HepG2 (cell line): ENCODE data around the gene AOX1. TPM values are rescaled to one million over a fixed set of nuclear protein-coding genes. Genes with fewer than 3 reads are reported as not detected.

Experiments
- ATAC-seq: fragments of 200-7000 bp; cut with Tn5 transposase; 3 replicates; pipeline ENCODE4 v1.9.1; 2020; ENCODE audit warnings: mild to moderate bottlenecking, moderate library complexity
- BruUV-seq: library from RNA; stranded (reverse); fragments of 400-500 nt; replicated peaks from 2 replicates; lab custom pipeline; 2021; lab: Mats Ljungman, UMichigan
- CTCF ChIA-PET: fragments of 300-600 bp; formaldehyde crosslinking; extraction: SDS; loops from one replicate; lab custom pipeline; 2021; ENCODE audit warnings: low total read pairs, inconsistent platforms, low intra/inter-chr PET ratio; lab: Yijun Ruan, JAX
- POLR2A ChIA-PET: fragments of 350-600 bp; sonication (Branson Sonifier 250); formaldehyde crosslinking; loops from one replicate; lab custom pipeline; 2020; ENCODE audit warnings: antibody characterized with exemption, inconsistent platforms; lab: Yijun Ruan, JAX
- DNase-seq: peaks from one replicate; pipeline ENCODE4 v3.0.0-alpha.2; 2015; ENCODE audit warnings: low spot score
- FAIRE-seq: peaks from 3 replicates; lab custom pipeline; 2011; peaks lifted over from hg19 to GRCh38; lab: Jason Lieb, UNC
- H2AFZ ChIP-seq: one replicate; pipeline ENCODE4 v1.6.1; 2011; ENCODE audit warnings: low read length, inconsistent platforms
- H3K27ac ChIP-seq: fragments of 300-600 bp; 3 replicates; pipeline ENCODE4 v1.8.0; 2011; ENCODE audit warnings: mixed run types, mild to moderate bottlenecking, mixed read lengths, low read length, inconsistent platforms; ENCODE audit not compliant: insufficient read depth; ENCODE audit errors: extremely low read length
- H3K27me3 ChIP-seq, 2 experiments: fragments of 200-600 bp in 1 of 2; 2 replicates in 1 of 2; 3 replicates in 1 of 2; pipeline versions ENCODE4 v1.6.0 to v1.8.0; 2011; ENCODE audit warnings: low read length in 2 of 2, mild to moderate bottlenecking in 2 of 2, moderate library complexity in 2 of 2, inconsistent platforms in 1 of 2; ENCODE audit not compliant: insufficient read depth in 2 of 2, control insufficient read depth in 1 of 2
- H3K36me3 ChIP-seq, 2 experiments: fragments of 200-600 bp in 1 of 2; replicated peaks in 1 of 2; 2 replicates in 1 of 2; 3 replicates in 1 of 2; pipeline versions ENCODE4 v1.5.1 to v1.8.0; 2011; ENCODE audit warnings: low read length in 2 of 2, inconsistent platforms in 1 of 2; ENCODE audit not compliant: insufficient read depth in 2 of 2, control insufficient read depth in 1 of 2
- H3K4me1 ChIP-seq: 2 replicates; pipeline ENCODE4 v1.5.1; 2012; ENCODE audit warnings: low read length, inconsistent platforms; ENCODE audit not compliant: insufficient read depth
- H3K4me2 ChIP-seq: 2 replicates; pipeline ENCODE4 v1.6.0; 2011; ENCODE audit warnings: low read depth, low read length, inconsistent platforms
- H3K4me3 ChIP-seq, 3 experiments: fragments of 200-600 bp in 1 of 3; sonication (generic), shearing (Covaris generic) in 1 of 3; replicated peaks in 1 of 3; 2 replicates each; pipeline ENCODE4 v1.5.1; 2011 to 2016; ENCODE audit warnings: low read length in 3 of 3, inconsistent platforms in 2 of 3, low read depth in 2 of 3, mild to moderate bottlenecking in 2 of 3, control low read depth in 1 of 3, mixed read lengths in 1 of 3; ENCODE audit not compliant: insufficient read depth in 1 of 3
- H3K79me2 ChIP-seq: one replicate; pipeline ENCODE4 v1.6.1; 2011; ENCODE audit warnings: low read length, inconsistent platforms; ENCODE audit not compliant: insufficient read depth
- H3K9ac ChIP-seq: 2 replicates; pipeline ENCODE4 v1.6.0; 2011; ENCODE audit warnings: mild to moderate bottlenecking, low read depth, low read length, inconsistent platforms; ENCODE audit not compliant: insufficient read depth
- H3K9me3 ChIP-seq: 2 replicates; pipeline ENCODE4 v1.5.1; 2012; ENCODE audit warnings: mild to moderate bottlenecking, low read length
- H4K20me1 ChIP-seq: 2 replicates; pipeline ENCODE4 v1.6.0; 2011; ENCODE audit warnings: inconsistent platforms, mild to moderate bottlenecking, low read length, moderate library complexity; ENCODE audit not compliant: insufficient read depth
- ELF1 ChIP-seq: sonication (generic); formaldehyde crosslinking; IDR thresholded peaks from 2 replicates; pipeline ENCODE4 v1.4.0; 2020; ENCODE audit warnings: missing genetic modification reagents
- HNRNPUL1 ChIP-seq: fragments of 200-400 bp; formaldehyde crosslinking; IDR thresholded peaks from 2 replicates; pipeline ENCODE4 v1.6.1; 2017; ENCODE audit warnings: low read depth, mild to moderate bottlenecking, low read length, moderate library complexity
- IRF2 ChIP-seq: IDR thresholded peaks from 2 replicates; pipeline ENCODE4 v1.6.1; 2018; ENCODE audit warnings: missing genetic modification reagents, missing compliant biosample characterization
- JUN ChIP-seq: sonication (generic); formaldehyde crosslinking; IDR thresholded peaks from 2 replicates; pipeline ENCODE4 v1.4.0; 2020; ENCODE audit warnings: mild to moderate bottlenecking, missing genetic modification reagents
- NR1H2 ChIP-seq: sonication (generic); formaldehyde crosslinking; IDR thresholded peaks from 2 replicates; pipeline ENCODE4 v1.8.1; 2022; ENCODE audit warnings: low read depth, missing genetic modification reagents, borderline replicate concordance
- PHF5A ChIP-seq: IDR thresholded peaks from one replicate; pipeline ENCODE4 v1.6.1; 2018; ENCODE audit warnings: low read depth, missing genetic modification reagents; ENCODE audit not compliant: unreplicated experiment
- SIX4 ChIP-seq: sonication (generic); formaldehyde crosslinking; IDR thresholded peaks from 2 replicates; pipeline ENCODE4 v1.4.0; 2020; ENCODE audit warnings: missing genetic modification reagents
- SOX5 ChIP-seq: IDR thresholded peaks from 2 replicates; pipeline ENCODE4 v1.6.1; 2016; ENCODE audit warnings: borderline replicate concordance
- TEAD3 ChIP-seq: optimal IDR thresholded peaks from 2 replicates; pipeline ENCODE3; 2016; ENCODE audit warnings: borderline replicate concordance
- TRIM24 ChIP-seq: sonication (generic); formaldehyde crosslinking; IDR thresholded peaks from 2 replicates; pipeline ENCODE4 v1.8.0; 2022; ENCODE audit warnings: mild to moderate bottlenecking, missing genetic modification reagents
- TSC22D2 ChIP-seq: sonication (generic); formaldehyde crosslinking; IDR thresholded peaks from 2 replicates; pipeline ENCODE4 v1.5.1; 2020; ENCODE audit warnings: missing genetic modification reagents, mild to moderate bottlenecking, borderline replicate concordance
- ZFP1 ChIP-seq: IDR thresholded peaks from 2 replicates; pipeline ENCODE4 v1.6.1; 2016
- ZMYM4 ChIP-seq: sonication (generic); formaldehyde crosslinking; IDR thresholded peaks from 2 replicates; pipeline ENCODE4 v1.8.1; 2023; ENCODE audit warnings: mild to moderate bottlenecking, missing genetic modification reagents
- ZNF121 ChIP-seq: sonication (generic); formaldehyde crosslinking; IDR thresholded peaks from 2 replicates; pipeline ENCODE4 v1.5.0; 2020; ENCODE audit warnings: mild to moderate bottlenecking, missing genetic modification reagents
- ZNF432 ChIP-seq: sonication (generic); formaldehyde crosslinking; IDR thresholded peaks from 2 replicates; pipeline ENCODE4 v1.5.0; 2020; ENCODE audit warnings: missing genetic modification reagents, mild to moderate bottlenecking, borderline replicate concordance
- ZNF556 ChIP-seq: sonication (generic); formaldehyde crosslinking; IDR thresholded peaks from 2 replicates; pipeline ENCODE4 v1.4.0; 2020; ENCODE audit warnings: mild to moderate bottlenecking, missing genetic modification reagents, borderline replicate concordance
- ZNF883 ChIP-seq: sonication (generic); formaldehyde crosslinking; IDR thresholded peaks from 2 replicates; pipeline ENCODE4 v1.5.1; 2020; ENCODE audit warnings: mild to moderate bottlenecking, missing genetic modification reagents; ENCODE audit errors: not compliant biosample characterization
- WGBS: methylation state at CpG from one replicate; pipeline ENCODE4 v1.1.6; 2017; ENCODE audit warnings: low lambda C conversion rate; 5-methylcytosine and 5-hydroxymethylcytosine counted together
- in situ Hi-C: cut with HindIII; loops from 2 replicates; pipeline ENCODE4 v1.10.0; 2017; ENCODE audit warnings: low pct_unique_long_range_greater_than_20kb; ENCODE audit not compliant: extremely low pct_ligation_motif_present
- intact Hi-C: fragments of 100-400 bp; cut with micrococcal nuclease; formaldehyde crosslinking; loops from one replicate; pipeline ENCODE4 v1.10.0; 2022; ENCODE audit not compliant: unreplicated experiment
- polyA plus RNA-seq, 8 experiments: library from polyadenylated mRNA; depleted of rRNA in 3 of 8; stranded (reverse) in 7 of 8; unstranded in 1 of 8; fragments of >200 nt; fragmentation: Illumina TruSeq in 4 of 8; extraction: Trizol in 4 of 8; gene quantifications; 2 replicates each; pipeline versions ENCODE4 v1.2.1 to v1.2.3, GENCODE V29; 2011 to 2016; ENCODE audit warnings: low read depth in 4 of 8, missing spikeins in 1 of 8, mixed read lengths in 1 of 8; ENCODE audit not compliant: insufficient read depth in 1 of 8
- total RNA-seq, 5 experiments: library from RNA; depleted of rRNA; stranded (reverse); fragments of >200 nt; fragmentation: Illumina TruSeq; extraction: Trizol; gene quantifications; 2 replicates each; pipeline ENCODE4 v1.2.3, GENCODE V29; 2016; ENCODE audit warnings: low read depth in 1 of 5
- TF ChIP-seq, protein P1 (sequence below): IDR thresholded peaks from 2 replicates; pipeline ENCODE4 v1.6.1; 2016; ENCODE audit warnings: missing compliant biosample characterization, missing genetic modification reagents, borderline replicate concordance

Gene AOX1
- total and polyA plus RNA-seq, 2 of the 13 experiments (the other 11 are each of a cell fraction or from before 2014, with no cell fraction given): 9.2 to 18.0 TPM

DNA sequence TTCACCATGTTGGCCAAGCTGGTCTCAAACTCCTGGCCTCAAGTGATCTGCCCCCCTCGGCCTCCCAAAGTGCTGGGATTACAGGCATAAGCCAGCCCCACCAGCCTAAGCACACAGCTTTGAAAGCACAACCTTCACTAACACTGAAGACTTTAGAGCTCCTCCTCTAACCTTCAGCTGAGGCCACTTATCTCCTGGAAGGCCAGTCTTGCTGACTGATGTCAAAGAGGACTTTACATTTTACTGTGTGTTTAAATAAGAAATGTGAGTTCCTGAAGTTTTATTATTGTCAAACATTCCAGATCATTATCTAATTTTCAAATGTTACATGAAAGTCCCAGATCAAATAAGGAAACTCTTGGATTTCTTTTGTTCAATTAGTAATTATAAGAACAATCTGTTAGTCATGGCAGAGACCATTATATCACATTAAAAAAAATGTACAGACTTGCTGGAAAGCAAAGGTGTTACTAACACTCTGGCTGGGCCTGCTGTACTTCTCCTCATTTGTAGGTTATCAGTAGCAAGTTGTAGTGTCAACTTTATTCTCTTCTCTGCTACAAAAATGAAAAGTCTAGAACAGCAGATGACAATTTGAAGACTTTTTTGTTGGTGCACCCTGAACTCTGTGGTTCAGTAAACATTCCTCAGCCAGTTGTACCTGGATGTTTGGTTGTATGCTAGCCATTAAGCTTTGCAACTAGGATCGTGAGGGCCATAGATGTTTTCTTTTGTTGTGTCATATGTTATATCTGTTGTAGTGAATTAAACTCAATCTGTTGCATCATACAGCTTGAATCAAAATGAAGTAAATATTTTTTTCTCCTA is 80.0 kb downstream of the AOX1 start (continued):
- peak; percentile 50; the same call in 1 of the 2 replicates for TF ChIP-seq SOX5 (CRISPR knock-in tag)
- no peak for TF ChIP-seq IRF2 (CRISPR knock-in tag)
- TF ChIP-seq ZNF432 (CRISPR knock-in tag): no peak
- TF ChIP-seq, protein P1, sequence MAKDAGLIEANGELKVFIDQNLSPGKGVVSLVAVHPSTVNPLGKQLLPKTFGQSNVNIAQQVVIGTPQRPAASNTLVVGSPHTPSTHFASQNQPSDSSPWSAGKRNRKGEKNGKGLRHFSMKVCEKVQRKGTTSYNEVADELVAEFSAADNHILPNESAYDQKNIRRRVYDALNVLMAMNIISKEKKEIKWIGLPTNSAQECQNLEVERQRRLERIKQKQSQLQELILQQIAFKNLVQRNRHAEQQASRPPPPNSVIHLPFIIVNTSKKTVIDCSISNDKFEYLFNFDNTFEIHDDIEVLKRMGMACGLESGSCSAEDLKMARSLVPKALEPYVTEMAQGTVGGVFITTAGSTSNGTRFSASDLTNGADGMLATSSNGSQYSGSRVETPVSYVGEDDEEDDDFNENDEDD (CRISPR knock-in tag): no peak
- peak; percentile 53 for TF ChIP-seq TEAD3 (CRISPR knock-in tag)
- TF ChIP-seq ZFP1: 0 out of 2 replicates have a peak, but pooled peaks have one; percentile 25

DNA sequence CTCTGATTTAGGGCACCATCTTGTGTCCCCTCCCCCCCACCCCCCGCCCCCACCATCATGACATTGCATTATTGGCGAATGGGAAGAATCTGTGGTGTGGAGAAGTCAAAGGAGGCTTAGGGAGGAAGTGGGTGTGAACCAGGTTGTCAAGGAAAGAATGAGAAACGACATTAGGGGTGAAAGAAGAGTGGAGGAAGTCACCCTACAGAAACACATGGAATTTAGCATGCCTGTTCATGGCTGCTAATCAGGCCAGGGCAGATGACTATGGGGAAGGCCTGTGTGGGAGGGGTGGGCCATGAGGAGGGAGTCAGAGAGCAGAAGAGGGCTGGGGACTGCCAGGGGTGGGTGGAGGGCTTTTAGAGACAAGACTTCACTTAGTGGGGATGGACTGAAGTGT is 81.6 kb downstream of the AOX1 start:
- H3K4me3 ChIP-seq: no peak overlapping the region
- no peaks in the 10 kb centered on the region for H4K20me1 ChIP-seq
- no peak for ATAC-seq
- no peaks in the 10 kb centered on the region for H3K36me3 ChIP-seq
- no peaks in the 10 kb centered on the region; a peak in 1 of 5 replicates for H3K27me3 ChIP-seq
- ChIA-PET CTCF (no interaction called here), POLR2A (interaction anchor here (1.4 kb wide), 1 partner anchor 19 kb away, joined by 4 read pairs; no protein-coding TSS in a partner anchor)
- no peak overlapping the region for H3K27ac ChIP-seq
- no peak overlapping the region for H3K9ac ChIP-seq
- H2AFZ ChIP-seq: no peak overlapping the region
- intact Hi-C loops (no loop called here), in situ Hi-C loops (no loop called here)
- no peak for DNase-seq
- H3K4me2 ChIP-seq: no peak overlapping the region
- FAIRE-seq: no peak
- no peaks in the 10 kb centered on the region for H3K79me2 ChIP-seq
- no peaks in the 10 kb centered on the region for H3K9me3 ChIP-seq
- no TSS peak for BruUV-seq
- H3K4me1 ChIP-seq: peaks cover 18% of the 10 kb centered on the region
- WGBS: 92% methylated on average over 3 of the region's 3 CpGs
- TF ChIP-seq TSC22D2 (CRISPR knock-in tag): no peak
- TF ChIP-seq TRIM24: no peak
- no peak for TF ChIP-seq ZNF883 (CRISPR knock-in tag)
- no peak for TF ChIP-seq JUN
- no peak for TF ChIP-seq PHF5A (CRISPR knock-in tag)
- TF ChIP-seq ELF1: no peak
- TF ChIP-seq HNRNPUL1: no peak
- TF ChIP-seq SIX4: no peak
- TF ChIP-seq ZNF556 (CRISPR knock-in tag): no peak
- TF ChIP-seq ZNF121 (CRISPR knock-in tag): no peak
- no peak for TF ChIP-seq NR1H2 (CRISPR knock-in tag)
- no peak for TF ChIP-seq ZMYM4 (CRISPR knock-in tag)
- no peak for TF ChIP-seq SOX5 (CRISPR knock-in tag)
